GM12873 (cell line): ENCODE measurements around the gene PDE3A.

ENCODE experiments used
- TF ChIP-seq, protein P1 (sequence below): IDR thresholded peaks from 2 replicates; pipeline ENCODE4 v1.5.1; 2012; ENCODE audit warnings: low read depth, mild to moderate bottlenecking, moderate library complexity, low read length, control low read depth; ENCODE audit not compliant: insufficient read depth; ENCODE audit errors: missing control alignments

PDE3A gene

GRCh38 chr12:20628999-20629398 lies 260.7 kb downstream of the PDE3A start:
- TF ChIP-seq, protein P1, sequence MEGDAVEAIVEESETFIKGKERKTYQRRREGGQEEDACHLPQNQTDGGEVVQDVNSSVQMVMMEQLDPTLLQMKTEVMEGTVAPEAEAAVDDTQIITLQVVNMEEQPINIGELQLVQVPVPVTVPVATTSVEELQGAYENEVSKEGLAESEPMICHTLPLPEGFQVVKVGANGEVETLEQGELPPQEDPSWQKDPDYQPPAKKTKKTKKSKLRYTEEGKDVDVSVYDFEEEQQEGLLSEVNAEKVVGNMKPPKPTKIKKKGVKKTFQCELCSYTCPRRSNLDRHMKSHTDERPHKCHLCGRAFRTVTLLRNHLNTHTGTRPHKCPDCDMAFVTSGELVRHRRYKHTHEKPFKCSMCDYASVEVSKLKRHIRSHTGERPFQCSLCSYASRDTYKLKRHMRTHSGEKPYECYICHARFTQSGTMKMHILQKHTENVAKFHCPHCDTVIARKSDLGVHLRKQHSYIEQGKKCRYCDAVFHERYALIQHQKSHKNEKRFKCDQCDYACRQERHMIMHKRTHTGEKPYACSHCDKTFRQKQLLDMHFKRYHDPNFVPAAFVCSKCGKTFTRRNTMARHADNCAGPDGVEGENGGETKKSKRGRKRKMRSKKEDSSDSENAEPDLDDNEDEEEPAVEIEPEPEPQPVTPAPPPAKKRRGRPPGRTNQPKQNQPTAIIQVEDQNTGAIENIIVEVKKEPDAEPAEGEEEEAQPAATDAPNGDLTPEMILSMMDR, result no peak

- TF ChIP-seq, protein P1, result no peak
These were observed 261.2 kb downstream of the PDE3A start for GRCh38 chr12:20629414-20630156.

DNA sequence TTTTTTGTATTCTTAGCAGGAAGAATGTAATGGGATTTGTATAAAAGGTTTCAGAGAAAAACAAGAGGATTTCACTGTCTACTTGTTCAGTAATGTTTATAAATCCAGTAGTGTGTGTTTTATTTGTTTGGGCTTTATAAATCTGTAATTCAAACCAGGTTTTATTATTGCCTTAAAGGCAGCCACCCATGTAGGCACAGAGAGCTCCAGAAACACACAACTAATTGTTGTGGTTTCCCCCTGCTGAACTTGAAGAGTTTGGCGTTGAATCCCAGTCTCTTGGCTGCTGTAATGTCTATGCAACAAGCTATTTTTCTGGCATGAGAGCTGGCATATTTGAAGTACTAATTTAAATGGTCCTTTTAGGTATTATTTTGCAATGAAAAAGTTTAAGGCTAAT lies 263.4 kb downstream of the PDE3A start:
- TF ChIP-seq, protein P1, result no peak

- TF ChIP-seq, protein P1, result no peak
These were observed 272.8 kb downstream of the PDE3A start for GRCh38 chr12:20641106-20641505.

- TF ChIP-seq, protein P1, result no peak
These were observed 275.5 kb downstream of the PDE3A start for GRCh38 chr12:20643822-20644221.

DNA sequence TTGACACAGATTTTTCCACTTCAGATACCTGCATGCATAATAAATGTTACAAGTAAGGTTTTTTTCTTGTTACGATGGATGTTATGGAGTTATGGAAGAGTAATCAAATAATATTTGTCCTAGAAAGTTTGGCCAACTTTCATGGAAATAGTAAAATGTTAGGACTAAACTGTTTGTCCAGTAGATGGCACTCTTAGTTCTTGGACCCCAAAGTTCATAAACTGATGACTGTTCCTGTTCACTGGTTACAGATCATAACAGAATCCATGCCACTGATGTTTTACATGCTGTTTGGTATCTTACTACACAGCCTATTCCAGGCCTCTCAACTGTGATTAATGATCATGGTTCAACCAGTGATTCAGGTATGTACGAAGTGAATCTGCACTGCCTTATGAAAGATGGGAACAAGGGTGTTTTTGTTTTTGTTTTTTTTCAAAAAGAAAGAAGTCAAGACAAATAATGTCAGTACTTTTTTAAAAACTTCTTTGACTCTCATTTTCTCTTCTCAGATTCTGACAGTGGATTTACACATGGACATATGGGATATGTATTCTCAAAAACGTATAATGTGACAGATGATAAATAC lies 278.0 kb downstream of the PDE3A start:
- TF ChIP-seq, protein P1, result peak; percentile 57

DNA sequence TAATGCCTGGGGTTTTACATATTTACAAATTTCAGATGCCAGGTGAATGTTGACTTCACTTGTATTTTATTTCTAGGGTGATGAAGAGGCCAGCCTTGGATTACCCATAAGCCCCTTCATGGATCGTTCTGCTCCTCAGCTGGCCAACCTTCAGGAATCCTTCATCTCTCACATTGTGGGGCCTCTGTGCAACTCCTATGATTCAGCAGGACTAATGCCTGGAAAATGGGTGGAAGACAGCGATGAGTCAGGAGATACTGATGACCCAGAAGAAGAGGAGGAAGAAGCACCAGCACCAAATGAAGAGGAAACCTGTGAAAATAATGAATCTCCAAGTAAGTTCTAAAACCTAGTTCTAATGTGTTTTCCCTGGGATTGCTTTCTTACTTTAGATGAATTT lies 285.5 kb downstream of the PDE3A start:
- TF ChIP-seq, protein P1, result no peak
